GM12874 (cell line): ENCODE measurements around the gene IZUMO2.

Experiments used
- CTCF ChIP-seq: IDR thresholded peaks from 2 replicates; pipeline ENCODE4 v1.5.1; 2011; ENCODE audit warnings: low read depth, mild to moderate bottlenecking, control low read depth, low read length, moderate library complexity; ENCODE audit not compliant: insufficient read depth

IZUMO2 gene

GRCh38 chr19:50196322-50196932, 33.3 kb upstream of the IZUMO2 start:
- TF ChIP-seq CTCF: no peak

DNA sequence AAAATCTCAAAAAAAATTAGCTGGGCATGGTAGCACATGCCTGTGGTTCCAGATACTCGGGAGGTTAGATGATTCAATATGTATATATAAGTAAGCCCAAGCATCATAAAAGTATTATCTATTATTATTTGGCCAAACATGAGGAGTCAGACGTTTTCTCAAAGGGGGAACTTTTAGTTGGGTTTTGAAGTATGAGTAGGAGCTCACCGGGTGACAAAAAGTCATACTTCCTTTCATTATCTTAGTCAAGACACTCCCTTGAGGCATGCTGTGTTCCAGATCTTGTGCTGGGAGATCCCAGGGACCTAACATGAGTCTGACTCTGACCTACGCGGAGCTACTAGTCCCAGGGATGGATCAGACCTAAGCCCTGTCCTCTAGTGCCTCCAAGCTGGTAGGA, 32.1 kb upstream of the IZUMO2 start:
- TF ChIP-seq CTCF: no peak

DNA sequence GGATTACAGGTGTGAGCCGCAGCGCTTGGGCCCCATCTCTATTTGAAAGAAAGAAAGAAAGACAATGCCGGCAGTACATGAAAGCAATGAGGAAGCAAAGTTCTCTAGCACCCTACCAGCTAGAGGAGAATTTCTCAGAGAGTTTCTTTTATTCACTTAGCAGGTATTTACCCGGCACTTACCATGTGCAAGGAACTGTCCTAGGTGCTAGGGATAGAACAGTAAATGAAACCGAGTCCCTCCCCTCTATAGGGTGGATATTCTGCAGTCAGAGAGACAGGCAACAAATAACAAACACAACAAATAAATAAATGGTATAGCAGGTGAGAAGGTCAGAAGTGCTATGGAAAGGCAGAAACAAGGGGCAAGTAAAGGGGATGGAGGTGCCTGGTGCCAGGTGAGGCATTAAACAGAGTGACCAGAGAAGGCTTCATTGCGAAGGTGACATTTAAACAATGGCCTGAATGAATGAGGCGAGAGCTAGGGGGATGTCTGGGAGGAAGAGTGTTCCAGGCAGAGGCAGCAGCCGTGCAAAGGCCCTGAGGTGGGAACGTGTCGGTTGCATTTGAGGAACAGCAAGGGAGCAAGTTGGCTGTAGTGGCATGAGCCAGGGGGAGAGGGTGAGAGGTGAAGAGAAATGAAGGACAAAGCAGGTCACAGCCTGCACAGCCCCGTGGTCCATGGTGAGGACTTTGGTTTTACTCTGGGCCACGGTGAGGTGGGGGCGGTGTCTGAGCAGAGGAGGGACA, 29.6 kb upstream of the IZUMO2 start:
- no peak for TF ChIP-seq CTCF

GRCh38 chr19:50191216-50191615, 28.1 kb upstream of the IZUMO2 start:
- no peak for TF ChIP-seq CTCF

DNA sequence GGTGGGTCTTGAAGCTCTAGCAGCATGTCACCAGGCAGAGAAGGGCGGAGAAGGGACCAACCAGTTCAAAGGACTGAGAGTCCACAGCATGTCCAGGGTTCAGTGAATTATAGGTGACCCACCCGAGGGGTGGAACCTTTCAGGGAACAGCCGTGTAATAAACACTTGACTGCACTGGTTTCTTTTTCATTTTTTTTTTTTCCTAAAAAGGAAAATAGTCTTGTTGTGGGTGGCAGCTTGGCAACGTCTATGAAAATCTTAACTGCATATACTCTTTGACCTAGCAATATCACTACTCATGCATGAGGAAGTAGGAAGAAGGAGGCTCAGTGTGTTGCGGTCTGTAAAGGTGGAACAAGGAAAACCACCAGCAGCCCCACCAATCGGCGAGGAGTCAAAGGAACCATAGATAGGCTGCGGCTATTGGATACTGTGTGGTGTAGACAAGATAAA, 27.4 kb upstream of the IZUMO2 start:
- TF ChIP-seq CTCF: no peak

- TF ChIP-seq CTCF: no peak
Measured at GRCh38 chr19:50189331-50189730, 26.2 kb upstream of the IZUMO2 start.

DNA sequence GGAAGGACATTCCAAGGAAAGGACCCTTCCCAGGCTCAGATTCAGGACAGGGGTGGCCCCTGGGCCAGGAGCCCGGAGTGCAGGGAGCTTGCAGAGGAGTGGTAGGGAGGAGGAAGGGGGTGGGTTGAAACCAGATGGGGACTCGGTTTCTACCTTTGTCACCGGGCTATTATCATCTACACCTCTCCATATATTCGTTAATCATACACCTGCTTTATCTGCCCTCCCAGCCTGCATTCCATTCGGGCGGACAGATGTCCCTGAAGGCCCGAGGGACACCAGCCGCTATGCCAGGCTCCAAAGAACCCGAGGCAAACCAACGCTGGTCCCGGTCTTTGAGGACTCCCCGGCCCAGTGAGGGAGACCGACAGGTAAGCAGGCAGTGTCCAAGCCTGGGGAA, 24.9 kb upstream of the IZUMO2 start:
- TF ChIP-seq CTCF: no peak
